Islet precursor cell (in vitro differentiated cells): ENCODE results near the gene GPX7.

Experiments used
- DNase-seq: peaks from one replicate; pipeline ENCODE4 v3.0.0-alpha.2; 2018

GPX7 gene

GRCh38 chr1:52588535-52588934, 13.6 kb upstream of the GPX7 start:
- DNase-seq = no peak

GRCh38 chr1:52590266-52590665, 11.9 kb upstream of the GPX7 start:
- no peak for DNase-seq

DNA sequence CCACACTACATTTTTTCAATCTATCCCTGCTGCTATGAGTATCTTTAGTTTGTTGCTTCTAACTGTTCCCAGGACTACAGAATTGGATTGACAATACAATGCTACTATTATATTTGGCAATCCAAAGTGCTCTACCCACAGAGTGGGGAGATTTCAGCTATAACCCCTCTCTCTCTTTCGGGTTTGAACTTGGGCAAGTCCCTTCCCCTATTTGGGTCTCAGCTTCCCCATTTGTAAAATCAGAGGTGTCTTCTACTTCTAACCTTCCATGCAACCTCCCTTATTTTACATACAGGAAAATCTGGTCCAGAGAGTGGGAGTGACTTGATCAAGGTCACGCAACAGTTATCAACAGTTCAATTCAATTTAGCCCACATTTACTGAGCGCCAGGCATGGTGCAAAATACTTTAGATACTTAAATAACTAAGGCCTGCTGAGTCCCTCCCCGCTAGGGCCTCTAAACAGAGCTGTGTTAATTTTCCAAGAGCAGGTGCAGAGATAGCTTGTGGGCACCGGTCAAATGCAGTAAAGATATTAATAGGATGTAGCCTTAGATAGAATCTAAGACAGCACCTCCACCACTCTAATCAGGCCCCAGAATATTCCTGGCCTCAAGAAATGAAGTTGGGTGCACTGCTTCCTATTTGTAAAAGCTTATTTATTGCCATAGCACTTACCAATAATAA, 9.4 kb upstream of the GPX7 start:
- no peak for DNase-seq

DNA sequence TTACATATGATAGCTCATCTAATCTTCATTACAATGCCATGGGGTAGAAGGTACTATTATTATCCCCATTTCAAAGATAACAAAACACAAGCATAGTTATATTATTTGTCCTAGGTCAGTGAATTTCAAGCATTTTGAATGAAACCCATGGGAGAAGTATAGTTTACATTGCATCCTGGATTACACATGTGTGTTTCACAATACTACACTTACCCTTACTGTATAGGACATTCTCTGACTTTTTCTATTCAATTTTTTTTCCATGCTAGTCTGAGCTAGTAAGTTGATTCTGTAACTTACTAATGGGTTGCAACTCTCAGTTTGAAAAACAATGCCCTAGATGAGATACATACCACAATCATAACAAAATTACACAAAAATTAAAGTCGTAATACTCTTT, 8.7 kb upstream of the GPX7 start:
- no peak for DNase-seq

DNA sequence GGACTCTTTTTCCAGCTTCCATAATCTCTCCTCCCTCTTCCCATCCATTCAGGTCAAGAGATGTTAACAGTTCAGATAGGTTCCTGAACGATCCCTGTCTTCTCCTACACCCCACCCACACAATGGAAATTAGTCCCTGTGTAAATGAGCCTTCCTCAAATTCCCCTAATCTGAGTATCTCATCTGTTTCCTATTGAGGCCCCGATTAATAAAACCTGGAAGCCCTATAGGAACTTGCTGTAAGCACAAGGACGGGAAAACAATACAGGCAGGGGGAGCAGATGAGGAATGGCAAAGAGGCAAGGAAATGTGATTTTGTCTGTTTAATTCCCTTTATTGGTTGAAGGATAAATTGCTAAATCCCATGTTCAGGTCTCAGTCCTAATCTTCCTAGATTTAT, 7.1 kb upstream of the GPX7 start:
- no peak for DNase-seq

DNA sequence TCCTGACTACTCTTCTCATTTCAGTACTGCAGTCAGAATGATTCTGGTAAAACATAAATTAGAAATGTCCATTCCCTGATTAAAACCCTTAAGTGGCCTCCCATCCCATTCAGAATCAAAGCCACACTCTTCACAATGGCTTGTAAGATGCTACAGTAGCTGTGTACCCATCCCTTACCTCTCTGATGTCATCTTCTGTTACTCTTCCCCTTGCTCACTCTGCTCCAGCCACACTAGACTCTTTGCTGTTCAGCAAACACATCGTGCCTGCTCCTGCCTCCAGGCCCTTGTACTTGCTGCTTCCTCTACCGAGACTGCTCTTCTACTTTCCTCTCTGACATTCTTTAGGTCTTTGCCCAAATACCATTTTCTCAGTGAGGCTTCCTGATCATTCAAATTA, 4.3 kb upstream of the GPX7 start:
- no peak for DNase-seq

DNA sequence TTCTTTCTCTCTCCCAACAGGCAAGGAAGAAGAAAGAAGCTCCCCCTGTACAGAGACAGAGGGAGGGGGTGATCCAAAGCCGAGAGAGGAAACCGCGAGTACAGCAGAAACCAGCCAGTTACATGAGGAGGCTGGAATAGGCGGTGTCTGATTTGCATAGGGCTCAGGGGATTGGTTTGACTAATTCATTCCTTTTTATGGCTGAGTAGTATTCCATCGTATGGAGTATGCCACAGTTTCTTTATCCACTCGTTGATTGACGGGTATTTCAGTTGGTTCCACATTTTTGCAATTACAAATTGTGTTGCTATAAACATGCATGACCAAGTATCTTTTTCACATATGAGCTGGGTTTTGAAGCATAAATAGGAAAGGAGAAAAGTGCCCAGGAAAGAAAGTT, 3.4 kb upstream of the GPX7 start:
- no peak for DNase-seq

DNA sequence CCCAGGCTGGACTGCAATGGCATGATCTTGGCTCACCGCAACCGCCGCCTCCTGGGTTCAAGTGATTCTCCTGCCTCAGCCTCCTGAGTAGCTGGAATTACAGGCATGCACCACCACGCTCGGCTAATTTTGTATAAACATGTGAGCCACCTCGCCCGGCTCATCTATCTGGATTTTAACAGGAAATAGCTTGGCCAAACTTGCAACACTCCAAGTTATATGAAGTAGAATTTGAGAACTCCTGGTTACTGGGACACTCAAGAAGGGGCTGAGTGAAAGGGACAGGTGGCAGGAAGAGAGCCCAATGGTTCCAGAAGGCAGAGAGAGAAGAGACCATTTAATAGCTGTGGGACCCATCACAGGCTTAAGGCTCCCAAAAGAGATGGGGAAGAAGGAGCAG, 2.9 kb upstream of the GPX7 start:
- DNase-seq = no peak

DNA sequence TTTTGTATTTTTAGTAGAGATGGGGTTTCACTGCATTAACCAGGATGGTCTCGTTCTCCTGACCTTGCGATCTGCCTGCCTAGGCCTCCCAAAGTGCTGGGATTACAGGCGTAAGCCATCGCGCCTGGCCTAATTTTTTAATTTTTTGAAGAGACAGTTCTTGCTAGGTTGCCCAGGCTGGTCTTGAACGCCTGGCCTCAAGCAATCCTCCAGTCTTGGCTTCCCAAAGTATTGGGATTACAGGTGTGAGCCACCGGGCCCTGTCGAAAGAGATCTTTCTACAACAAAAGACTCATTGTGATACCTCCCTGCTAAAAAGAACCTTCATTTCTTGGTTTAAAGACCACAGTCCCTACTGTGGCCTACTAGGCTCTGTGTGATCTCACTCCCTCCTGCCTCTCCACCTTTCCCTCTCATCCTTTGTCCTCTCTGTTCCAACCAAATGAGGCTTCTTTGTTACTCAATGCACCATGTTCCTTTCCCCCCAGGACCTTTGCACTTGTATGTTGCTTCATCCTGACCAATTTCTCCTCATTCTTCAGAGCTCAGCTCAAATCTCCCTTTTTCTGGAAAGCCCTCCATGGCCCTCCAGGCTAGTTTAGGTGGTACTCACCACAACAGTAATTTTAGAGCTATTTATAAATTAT, 1.5 kb upstream of the GPX7 start:
- no peak for DNase-seq

DNA sequence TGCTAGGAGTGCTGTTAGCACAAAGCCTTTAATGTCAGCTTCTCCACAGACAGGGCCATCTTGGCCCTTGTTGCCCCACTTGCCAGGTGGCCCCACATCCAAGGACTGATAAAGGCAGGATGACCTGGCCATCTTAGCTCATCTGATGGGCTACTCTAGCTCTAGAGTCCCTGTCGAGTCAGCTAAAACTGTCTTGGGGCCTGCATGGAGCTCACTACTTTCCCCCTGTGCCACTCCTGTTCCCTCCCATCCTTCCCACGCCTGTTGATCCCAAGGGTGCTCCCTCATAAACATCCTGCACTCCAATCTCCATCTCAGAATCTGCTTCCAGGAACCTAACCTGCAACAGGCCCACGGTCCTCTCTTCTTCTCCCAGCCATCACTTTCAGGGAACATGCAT, 652 bp upstream of the GPX7 start:
- DNase-seq = no peak

DNA sequence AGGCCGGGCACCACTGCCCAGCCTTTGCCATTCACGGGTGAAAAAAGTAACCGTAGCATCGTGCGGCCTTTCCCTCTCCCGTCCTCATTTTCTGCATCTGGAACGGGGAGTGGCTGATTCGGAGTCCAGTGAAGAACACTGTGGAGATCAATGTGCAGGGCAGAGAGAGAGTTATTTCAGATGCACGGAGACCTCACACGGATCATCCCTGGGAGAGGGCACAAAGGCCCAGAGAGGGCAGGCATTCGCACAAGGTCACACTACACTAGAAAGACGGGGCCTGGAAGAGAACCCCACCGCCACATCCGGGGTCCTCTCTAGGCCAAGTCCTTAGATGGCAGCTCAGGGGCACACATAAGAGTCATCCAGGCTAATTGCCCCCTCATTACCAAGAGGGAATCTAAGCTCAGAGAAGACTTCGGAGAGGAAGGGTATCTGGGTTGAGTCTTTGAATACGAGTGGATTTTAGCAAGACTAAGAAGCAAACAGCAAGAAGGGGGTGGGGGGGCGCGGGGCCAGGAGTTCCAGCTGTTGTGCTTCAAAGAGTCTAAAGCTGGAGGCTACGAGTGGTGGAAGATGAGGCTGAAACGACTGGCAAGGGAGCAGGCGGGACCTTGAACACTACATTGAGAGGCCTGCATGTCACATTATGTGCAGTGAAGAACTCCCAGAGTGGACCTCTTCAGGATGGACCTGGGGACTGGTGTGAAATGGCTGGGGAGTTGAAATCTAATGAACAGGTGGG, 857 bp downstream of the GPX7 start:
- DNase-seq = no peak

GRCh38 chr1:52603630-52604029, 1.5 kb downstream of the GPX7 start:
- no peak for DNase-seq

DNA sequence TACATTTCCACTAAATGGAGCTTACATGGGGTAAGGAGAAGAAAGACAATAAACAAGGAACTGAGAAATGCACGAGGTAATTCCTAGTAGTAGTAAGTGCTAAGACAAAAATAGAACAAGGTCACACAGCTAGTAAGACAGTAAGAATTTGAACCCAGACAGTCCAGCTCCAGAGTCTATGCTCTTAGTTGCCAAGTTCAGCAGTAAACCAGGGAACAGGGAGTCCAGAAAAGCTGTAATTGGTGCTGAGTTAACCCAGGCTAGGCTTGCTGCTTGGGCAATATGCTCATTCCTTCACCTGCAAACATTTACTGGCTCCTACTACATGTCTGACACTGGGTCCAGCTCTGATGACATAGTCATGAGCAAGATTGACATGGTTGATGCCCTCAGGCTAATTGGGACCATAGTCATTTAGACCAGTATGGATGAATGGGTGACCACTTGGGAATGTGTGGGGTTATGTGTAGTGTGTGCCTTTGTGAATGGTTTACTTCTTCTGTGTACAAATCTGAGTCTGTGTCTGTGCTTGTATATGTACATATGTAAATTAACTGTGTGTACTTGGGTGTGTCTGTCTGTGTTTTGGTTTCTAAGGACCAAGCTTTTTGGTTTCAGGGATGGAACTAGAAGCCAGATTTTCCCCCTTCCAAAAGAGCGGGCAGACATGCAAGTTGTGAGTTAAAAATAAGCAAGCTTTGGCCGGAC, 2.0 kb downstream of the GPX7 start:
- no peak for DNase-seq

GRCh38 chr1:52613636-52614373, 11.6 kb downstream of the GPX7 start:
- DNase-seq = no peak

GRCh38 chr1:52614671-52615070, 12.5 kb downstream of the GPX7 start:
- DNase-seq = no peak

DNA sequence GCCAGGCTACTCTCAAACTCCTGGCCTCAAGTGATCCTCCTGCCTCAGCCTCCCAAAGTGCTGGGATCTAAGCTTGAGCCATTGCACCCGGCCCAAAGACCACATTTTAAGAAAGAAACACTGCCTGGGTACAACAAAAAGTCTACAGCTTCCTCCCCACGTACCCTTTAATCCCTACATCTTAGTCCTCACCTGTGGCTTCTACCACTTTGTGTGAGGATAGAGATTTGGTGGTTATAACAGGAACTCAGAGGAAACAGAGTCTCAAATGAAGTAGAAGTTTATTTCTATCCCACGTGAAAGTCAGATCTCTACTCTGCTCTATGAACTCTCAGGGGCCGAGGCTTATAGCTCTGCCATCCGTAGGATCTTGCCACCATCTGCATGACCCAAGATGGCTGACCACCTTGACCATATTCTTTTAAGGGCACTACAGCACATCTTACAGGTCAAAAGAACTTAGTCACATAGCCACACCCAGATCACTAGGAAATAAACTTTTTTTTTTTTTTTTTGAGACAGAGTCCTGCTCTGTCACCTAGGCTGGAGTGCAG, 13.4 kb downstream of the GPX7 start:
- no peak for DNase-seq

DNA sequence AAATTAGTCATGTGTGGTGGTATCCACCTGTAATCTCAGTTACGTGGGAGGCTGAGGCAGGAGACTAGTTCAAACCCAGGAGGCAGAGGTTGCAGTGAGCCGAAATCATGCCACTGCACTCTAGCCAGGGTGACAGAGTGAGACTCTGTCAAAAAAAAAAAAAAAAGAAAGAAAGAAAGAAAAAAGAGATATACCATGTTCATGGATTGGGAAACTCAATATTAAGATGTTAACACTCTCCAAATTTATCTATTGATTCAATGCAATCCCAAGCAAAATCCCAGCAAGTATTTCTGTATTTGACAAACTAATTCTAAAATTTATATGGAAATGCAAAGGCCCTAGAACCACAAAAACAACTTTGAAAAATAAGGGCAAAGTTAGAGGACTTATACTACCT, 19.8 kb downstream of the GPX7 start:
- no peak for DNase-seq

- no peak for DNase-seq
These were observed 21.6 kb downstream of the GPX7 start for GRCh38 chr1:52623812-52624211.

GRCh38 chr1:52627028-52627427, 24.9 kb downstream of the GPX7 start:
- DNase-seq = no peak

DNA sequence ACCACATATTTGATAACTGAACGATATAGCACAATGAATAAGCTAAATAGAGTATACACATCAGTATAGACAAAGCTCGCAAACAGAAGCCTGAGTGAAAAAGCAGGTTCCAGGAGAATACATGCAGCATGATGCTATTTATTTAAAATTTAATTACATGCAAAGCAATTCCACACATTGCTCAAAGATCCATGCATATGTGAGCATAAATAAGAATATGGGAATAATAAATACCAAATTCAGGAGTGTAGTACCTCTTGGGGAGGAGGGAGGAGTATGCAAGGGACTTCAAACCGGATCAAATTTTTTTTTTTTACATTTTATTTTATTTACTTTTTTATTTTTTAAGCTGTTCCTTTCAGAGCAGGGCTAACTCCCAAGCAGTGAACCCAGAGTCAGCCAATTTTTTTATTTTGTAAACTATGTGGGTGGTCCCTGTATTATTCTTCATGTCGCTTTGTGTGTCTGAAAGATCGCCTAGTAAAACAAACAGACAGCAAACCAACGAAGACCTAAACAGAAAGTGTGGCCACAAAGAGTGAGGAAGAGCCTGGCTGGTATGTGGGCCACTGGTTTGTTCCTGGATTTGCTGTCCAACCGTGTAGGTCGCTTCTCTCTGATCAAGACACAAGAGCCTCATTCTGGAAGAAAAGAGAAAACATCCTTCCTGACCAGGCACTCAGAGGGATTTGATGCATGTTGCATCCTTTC, 26.6 kb downstream of the GPX7 start:
- no peak for DNase-seq

GRCh38 chr1:52629325-52629643, 27.1 kb downstream of the GPX7 start:
- peak; percentile 87 for DNase-seq

DNA sequence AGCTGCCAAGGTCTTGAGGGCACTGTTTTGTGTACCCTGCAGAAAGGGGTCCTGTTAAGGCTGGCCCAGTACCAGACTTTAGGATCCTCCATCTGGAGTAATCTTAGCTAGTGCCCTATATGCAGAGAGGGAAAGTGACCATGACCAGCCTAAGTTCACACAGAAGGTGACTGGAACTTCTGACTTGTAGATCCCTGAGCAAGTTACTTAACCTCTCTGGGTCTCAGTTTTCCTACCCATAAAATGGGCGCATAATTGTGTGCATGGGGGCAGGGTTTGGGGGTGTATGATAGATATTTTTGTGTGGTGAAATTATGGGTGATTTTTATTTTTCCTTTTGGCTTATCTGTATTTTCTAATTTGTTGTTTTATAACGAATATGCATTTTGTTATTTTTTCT, 27.5 kb downstream of the GPX7 start:
- DNase-seq = no peak
